ENCODE results near the gene ST3GAL3.

GRCh38 chr1:43968348-43968948, 261.1 kb downstream of the ST3GAL3 start:
- TF ChIP-seq CTCF (IDR thresholded peaks at IDR 0.05; ENCODE audit: borderline replicate concordance, extremely low read depth, low read length, poor library complexity, severe bottlenecking), result no peak
- TF ChIP-seq EZH2 (IDR thresholded peaks at IDR 0.05; ENCODE audit: borderline replicate concordance, low read depth, low read length, severe bottlenecking), result no peak

Measured in DND-41 (cell line).